Measurements from ENCODE around the gene FLNA.

Gene FLNA

DNA sequence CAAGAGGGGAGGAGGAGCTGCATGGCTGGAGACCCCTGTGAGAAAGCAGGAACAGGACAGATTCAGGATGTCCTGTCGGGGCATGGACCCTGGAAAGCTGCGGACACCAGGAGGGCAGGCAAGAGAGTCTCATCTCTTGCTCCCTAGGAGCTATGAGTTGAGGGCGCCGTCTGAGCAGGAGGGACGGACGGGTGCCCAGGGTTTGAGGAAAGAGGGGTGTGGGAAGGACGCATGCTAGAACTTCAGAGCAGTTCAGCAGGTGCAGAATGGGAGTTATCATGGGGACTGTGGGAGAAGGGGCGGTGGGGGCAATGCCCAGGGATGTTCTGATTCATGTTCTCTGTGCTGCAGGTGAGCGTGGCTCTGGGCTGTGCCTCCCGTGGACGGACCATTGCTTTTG is 54.0 kb downstream of the FLNA start:
- no peak for TF ChIP-seq CTCF (IDR thresholded peaks at IDR 0.05; ENCODE audit: poor library complexity, severe bottlenecking)
- Histone ChIP-seq H3K27ac (ENCODE audit: poor library complexity, severe bottlenecking) (no peak overlapping the region), H3K9me3 (ENCODE audit: severe bottlenecking) (no peaks in the 10 kb centered on the region), H3K36me3 (ENCODE audit: low read depth) (no peaks in the 10 kb centered on the region), H3K4me1 (ENCODE audit: insufficient read depth, poor library complexity, severe bottlenecking) (no peaks in the 10 kb centered on the region), H3K27me3 (ENCODE audit: insufficient read depth, poor library complexity, severe bottlenecking) (no peaks in the 10 kb centered on the region), H3K4me3 (ENCODE audit: severe bottlenecking) (no peak overlapping the region)
- no peak for DNase-seq (ENCODE audit: low spot score)
- ATAC-seq (ENCODE audit: low read depth): no peak

- TF ChIP-seq CTCF (IDR thresholded peaks at IDR 0.05; ENCODE audit: poor library complexity, severe bottlenecking): peak; percentile 36
- H3K4me1 ChIP-seq (ENCODE audit: insufficient read depth, poor library complexity, severe bottlenecking): no peaks in the 10 kb centered on the region
- DNase-seq (ENCODE audit: low spot score): no peak
These were observed 56.9 kb downstream of the FLNA start for GRCh38 chrX:154317391-154317995.

DNA sequence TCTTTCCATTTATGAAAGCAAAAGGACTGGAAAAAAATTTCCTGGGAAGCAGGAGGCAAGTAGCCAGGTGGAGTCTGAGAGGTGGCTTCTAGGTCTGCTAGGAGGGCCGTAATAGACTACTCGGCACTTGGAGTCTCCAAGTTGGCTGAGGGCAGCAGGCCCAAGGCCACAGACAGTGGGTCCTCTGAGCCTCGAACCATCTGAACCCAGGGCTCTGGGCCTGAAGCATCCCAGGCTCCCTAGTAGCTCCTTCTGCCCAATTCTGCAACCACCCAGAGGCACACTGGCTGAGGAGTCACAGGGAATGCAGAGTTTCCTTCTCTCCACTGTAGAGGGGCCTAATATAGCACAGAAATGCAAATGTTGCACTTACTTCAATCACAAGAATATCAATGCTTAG is 59.0 kb downstream of the FLNA start:
- no peaks in the 10 kb centered on the region for H3K27me3 ChIP-seq (ENCODE audit: insufficient read depth, poor library complexity, severe bottlenecking)
- ATAC-seq (ENCODE audit: low read depth) (no peak), DNase-seq (ENCODE audit: low spot score) (no peak)
- no peaks in the 10 kb centered on the region for H3K4me1 ChIP-seq (ENCODE audit: insufficient read depth, poor library complexity, severe bottlenecking)
- no peak overlapping the region for H3K4me3 ChIP-seq (ENCODE audit: severe bottlenecking)
- H3K27ac ChIP-seq (ENCODE audit: poor library complexity, severe bottlenecking): no peak overlapping the region
- no peaks in the 10 kb centered on the region for H3K9me3 ChIP-seq (ENCODE audit: severe bottlenecking)
- H3K36me3 ChIP-seq (ENCODE audit: low read depth): no peaks in the 10 kb centered on the region
- TF ChIP-seq CTCF (IDR thresholded peaks at IDR 0.05; ENCODE audit: poor library complexity, severe bottlenecking): no peak

More at GRCh38 chrX:154317391-154317995, 56.9 kb downstream of the FLNA start:
- H3K4me3 ChIP-seq (ENCODE audit: severe bottlenecking): no peak overlapping the region
- ATAC-seq (ENCODE audit: low read depth): 0 out of 3 replicates have a peak, but pooled peaks have one; percentile 21
- H3K36me3 ChIP-seq (ENCODE audit: low read depth): no peaks in the 10 kb centered on the region
- no peaks in the 10 kb centered on the region for H3K9me3 ChIP-seq (ENCODE audit: severe bottlenecking)
- H3K27me3 ChIP-seq (ENCODE audit: insufficient read depth, poor library complexity, severe bottlenecking): no peaks in the 10 kb centered on the region
- H3K27ac ChIP-seq (ENCODE audit: poor library complexity, severe bottlenecking): no peak overlapping the region

DNA sequence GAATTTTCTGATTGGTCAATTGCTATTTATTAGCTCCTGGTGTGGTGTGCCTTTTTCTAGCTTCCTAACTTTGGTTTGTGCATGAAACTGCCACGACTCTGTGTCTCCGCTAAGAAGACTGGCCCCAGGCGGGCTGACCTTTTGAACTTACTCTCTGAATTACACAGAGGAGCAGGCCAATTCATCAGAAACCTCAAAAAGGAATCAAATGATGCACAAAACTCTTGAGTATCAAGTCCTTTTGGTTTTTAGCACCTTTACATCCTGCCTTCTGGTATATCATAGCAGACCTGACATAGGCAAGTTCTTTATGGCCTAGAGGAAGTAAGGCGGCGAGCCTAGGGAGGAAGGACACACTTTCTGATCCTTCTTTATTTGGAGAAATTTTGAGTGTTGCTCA is 61.3 kb downstream of the FLNA start:
- Histone ChIP-seq H3K27ac (ENCODE audit: poor library complexity, severe bottlenecking) (no peak overlapping the region), H3K4me1 (ENCODE audit: insufficient read depth, poor library complexity, severe bottlenecking) (no peaks in the 10 kb centered on the region), H3K36me3 (ENCODE audit: low read depth) (no peaks in the 10 kb centered on the region), H3K9me3 (ENCODE audit: severe bottlenecking) (no peaks in the 10 kb centered on the region), H3K4me3 (ENCODE audit: severe bottlenecking) (no peak overlapping the region), H3K27me3 (ENCODE audit: insufficient read depth, poor library complexity, severe bottlenecking) (no peaks in the 10 kb centered on the region)
- ATAC-seq (ENCODE audit: low read depth) (no peak), DNase-seq (ENCODE audit: low spot score) (no peak)
- TF ChIP-seq CTCF (IDR thresholded peaks at IDR 0.05; ENCODE audit: poor library complexity, severe bottlenecking): no peak

- Histone ChIP-seq H3K4me1 (ENCODE audit: insufficient read depth, poor library complexity, severe bottlenecking) (no peaks in the 10 kb centered on the region), H3K27ac (ENCODE audit: poor library complexity, severe bottlenecking) (no peak overlapping the region), H3K4me3 (ENCODE audit: severe bottlenecking) (no peak overlapping the region), H3K36me3 (ENCODE audit: low read depth) (no peaks in the 10 kb centered on the region), H3K9me3 (ENCODE audit: severe bottlenecking) (no peaks in the 10 kb centered on the region), H3K27me3 (ENCODE audit: insufficient read depth, poor library complexity, severe bottlenecking) (no peaks in the 10 kb centered on the region)
- TF ChIP-seq CTCF (IDR thresholded peaks at IDR 0.05; ENCODE audit: poor library complexity, severe bottlenecking): no peak
- ATAC-seq (ENCODE audit: low read depth) (no peak), DNase-seq (ENCODE audit: low spot score) (no peak)
These were observed 62.3 kb downstream of the FLNA start for GRCh38 chrX:154312116-154312515.
